NT2/D1 (cell line): ENCODE results near the gene LDLRAD4.

Experiments
- SUZ12 ChIP-seq: IDR thresholded peaks from 2 replicates; pipeline ENCODE4 v1.6.1; 2011; ENCODE audit not compliant: insufficient read length, insufficient read depth; ENCODE audit errors: extremely low read depth
- ZNF274 ChIP-seq: IDR thresholded peaks from 2 replicates; pipeline ENCODE4 v1.6.1; 2011; ENCODE audit warnings: mild to moderate bottlenecking, low read depth, low read length

GRCh38 chr18:13227910-13228309, 9.3 kb downstream of the LDLRAD4 start:
- no peak for TF ChIP-seq SUZ12
- TF ChIP-seq ZNF274 = no peak
